DOHH2 (cell line): ENCODE results near the gene ZBTB48.

ENCODE experiments used
- H3F3A ChIP-seq: fragments of 200-600 bp; sonication (generic), shearing (Covaris generic); 2 replicates; pipeline ENCODE4 v1.6.0; 2016; ENCODE audit warnings: antibody characterized with exemption, mild to moderate bottlenecking; ENCODE audit not compliant: control insufficient read depth, insufficient read depth
- H3K27ac ChIP-seq: fragments of 200-600 bp; sonication (generic); 2 replicates; pipeline ENCODE4 v1.5.1; 2014; ENCODE audit warnings: low read depth, mild to moderate bottlenecking, low read length, moderate library complexity
- H3K27me3 ChIP-seq: fragments of 200-600 bp; sonication (generic); 2 replicates; pipeline ENCODE4 v1.6.1; 2014; ENCODE audit warnings: mild to moderate bottlenecking, low read length, mixed read lengths; ENCODE audit not compliant: control insufficient read depth
- H3K36me3 ChIP-seq: fragments of 200-600 bp; sonication (generic); 2 replicates; pipeline ENCODE4 v1.6.1; 2014; ENCODE audit warnings: mild to moderate bottlenecking, low read length, moderate library complexity, mixed read lengths; ENCODE audit not compliant: control insufficient read depth
- H3K4me1 ChIP-seq: fragments of 200-600 bp; sonication (generic); 2 replicates; pipeline ENCODE4 v1.6.1; 2014; ENCODE audit warnings: mild to moderate bottlenecking, low read length, mixed read lengths; ENCODE audit not compliant: control insufficient read depth
- H3K4me2 ChIP-seq: fragments of 200-600 bp; sonication (generic); 2 replicates; pipeline ENCODE4 v1.6.0; 2014; ENCODE audit warnings: mild to moderate bottlenecking, low read length, moderate library complexity
- H3K4me3 ChIP-seq: fragments of 200-600 bp; sonication (generic); 2 replicates; pipeline ENCODE4 v1.5.1; 2014; ENCODE audit warnings: mild to moderate bottlenecking, low read length, mixed read lengths
- H3K79me2 ChIP-seq: fragments of 200-600 bp; sonication (generic); 2 replicates; pipeline ENCODE4 v1.6.1; 2014; ENCODE audit warnings: mild to moderate bottlenecking, low read length, mixed read lengths; ENCODE audit not compliant: control insufficient read depth
- H3K9me2 ChIP-seq: fragments of 200-600 bp; sonication (generic); replicated peaks from 2 replicates; pipeline ENCODE4 v1.6.1; 2014; ENCODE audit warnings: mild to moderate bottlenecking, low read length, mixed read lengths; ENCODE audit not compliant: control insufficient read depth
- H3K9me3 ChIP-seq: fragments of 200-600 bp; sonication (generic); 2 replicates; pipeline ENCODE4 v1.6.1; 2014; ENCODE audit warnings: antibody characterized with exemption, low read length, mixed read lengths; ENCODE audit not compliant: control insufficient read depth, insufficient read depth
- H4K20me1 ChIP-seq: fragments of 200-600 bp; sonication (generic); 2 replicates; pipeline ENCODE4 v1.6.0; 2014; ENCODE audit warnings: low read depth, mild to moderate bottlenecking, antibody characterized with exemption, low read length, moderate library complexity; ENCODE audit not compliant: control insufficient read depth, insufficient read depth
- EZH2phosphoT487 ChIP-seq: fragments of 200-600 bp; sonication (generic); IDR thresholded peaks from 2 replicates; pipeline ENCODE4 v1.6.1; 2017; ENCODE audit warnings: borderline replicate concordance, mild to moderate bottlenecking, antibody characterized with exemption, low read length, moderate library complexity, mixed read lengths
- TF ChIP-seq, protein P1 (sequence below): fragments of 200-600 bp; sonication (generic); IDR thresholded peaks from one replicate; pipeline ENCODE4 v1.5.1; 2014; ENCODE audit warnings: antibody characterized with exemption, mild to moderate bottlenecking, low read depth, low read length; ENCODE audit not compliant: poor library complexity, severe bottlenecking

The ZBTB48 gene

DNA sequence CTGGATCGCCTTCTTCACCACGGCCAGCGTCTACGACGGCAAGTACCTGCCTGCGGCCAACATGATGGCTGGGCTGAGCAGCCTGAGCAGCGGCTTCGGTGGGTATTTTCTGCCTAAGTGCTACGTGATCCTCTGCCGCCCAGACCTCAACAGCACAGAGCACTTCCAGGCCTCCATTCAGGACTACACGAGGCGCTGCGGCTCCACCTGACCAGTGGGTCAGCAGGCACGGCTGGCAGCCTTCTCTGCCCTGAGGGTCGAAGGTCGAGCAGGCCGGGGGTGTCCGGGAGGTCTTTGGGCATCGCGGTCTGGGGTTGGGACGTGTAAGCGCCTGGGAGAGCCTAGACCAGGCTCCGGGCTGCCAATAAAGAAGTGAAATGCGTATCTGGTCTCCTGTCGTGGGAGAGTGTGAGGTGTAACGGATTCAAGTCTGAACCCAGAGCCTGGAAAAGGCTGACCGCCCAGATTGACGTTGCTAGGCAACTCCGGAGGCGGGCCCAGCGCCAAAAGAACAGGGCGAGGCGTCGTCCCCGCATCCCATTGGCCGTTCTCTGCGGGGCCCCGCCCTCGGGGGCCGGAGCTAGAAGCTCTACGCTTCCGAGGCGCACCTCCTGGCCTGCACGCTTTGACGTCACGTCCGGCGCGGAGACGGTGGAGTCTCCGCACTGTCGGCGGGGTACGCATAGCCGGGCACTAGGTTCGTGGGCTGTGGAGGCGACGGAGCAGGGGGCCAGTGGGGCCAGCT, at the start of gene ZBTB48:
Gene ZBTB48, plus strand, starts transcription at position 621 of the 745 bp plus-strand sequence. CDS start 616 bp downstream, outside the sequence.
- Histone ChIP-seq H3K4me3 (peak within 1 kb of the TSS; percentile 81), H3K36me3 (peaks cover 14% of the 10 kb centered on the region), H3K9me2 (no peaks in the 10 kb centered on the region), H3K79me2 (peaks cover 33% of the 10 kb centered on the region), H3K27me3 (no peaks in the 10 kb centered on the region), H4K20me1 (peaks cover 3% of the 10 kb centered on the region; the same call in 1 of the 2 replicates), H3K9me3 (no peaks in the 10 kb centered on the region), H3K27ac (peak within 1 kb of the TSS; percentile 46), H3F3A (no peaks in the 10 kb centered on the region), H3K4me2 (peak within 1 kb of the TSS; percentile 84), H3K4me1 (peaks cover 28% of the 10 kb centered on the region)
- TF ChIP-seq EZH2phosphoT487 = no peak
- TF ChIP-seq, protein P1, sequence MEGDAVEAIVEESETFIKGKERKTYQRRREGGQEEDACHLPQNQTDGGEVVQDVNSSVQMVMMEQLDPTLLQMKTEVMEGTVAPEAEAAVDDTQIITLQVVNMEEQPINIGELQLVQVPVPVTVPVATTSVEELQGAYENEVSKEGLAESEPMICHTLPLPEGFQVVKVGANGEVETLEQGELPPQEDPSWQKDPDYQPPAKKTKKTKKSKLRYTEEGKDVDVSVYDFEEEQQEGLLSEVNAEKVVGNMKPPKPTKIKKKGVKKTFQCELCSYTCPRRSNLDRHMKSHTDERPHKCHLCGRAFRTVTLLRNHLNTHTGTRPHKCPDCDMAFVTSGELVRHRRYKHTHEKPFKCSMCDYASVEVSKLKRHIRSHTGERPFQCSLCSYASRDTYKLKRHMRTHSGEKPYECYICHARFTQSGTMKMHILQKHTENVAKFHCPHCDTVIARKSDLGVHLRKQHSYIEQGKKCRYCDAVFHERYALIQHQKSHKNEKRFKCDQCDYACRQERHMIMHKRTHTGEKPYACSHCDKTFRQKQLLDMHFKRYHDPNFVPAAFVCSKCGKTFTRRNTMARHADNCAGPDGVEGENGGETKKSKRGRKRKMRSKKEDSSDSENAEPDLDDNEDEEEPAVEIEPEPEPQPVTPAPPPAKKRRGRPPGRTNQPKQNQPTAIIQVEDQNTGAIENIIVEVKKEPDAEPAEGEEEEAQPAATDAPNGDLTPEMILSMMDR = no peak

GRCh38 chr1:6530504-6531160, 49.2 kb upstream of the ZBTB48 start:
- Histone ChIP-seq H3F3A (no peaks in the 10 kb centered on the region), H3K27me3 (no peaks in the 10 kb centered on the region), H3K9me2 (no peaks in the 10 kb centered on the region), H3K4me2 (no peak overlapping the region), H3K9me3 (no peaks in the 10 kb centered on the region), H3K4me3 (no peak overlapping the region), H3K4me1 (no peaks in the 10 kb centered on the region), H3K27ac (no peak overlapping the region), H3K36me3 (peaks cover 75% of the 10 kb centered on the region), H4K20me1 (no peaks in the 10 kb centered on the region), H3K79me2 (peaks cover 5% of the 10 kb centered on the region; the same call in 1 of the 2 replicates)
- TF ChIP-seq, protein P1 = no peak
- TF ChIP-seq EZH2phosphoT487 = no peak

DNA sequence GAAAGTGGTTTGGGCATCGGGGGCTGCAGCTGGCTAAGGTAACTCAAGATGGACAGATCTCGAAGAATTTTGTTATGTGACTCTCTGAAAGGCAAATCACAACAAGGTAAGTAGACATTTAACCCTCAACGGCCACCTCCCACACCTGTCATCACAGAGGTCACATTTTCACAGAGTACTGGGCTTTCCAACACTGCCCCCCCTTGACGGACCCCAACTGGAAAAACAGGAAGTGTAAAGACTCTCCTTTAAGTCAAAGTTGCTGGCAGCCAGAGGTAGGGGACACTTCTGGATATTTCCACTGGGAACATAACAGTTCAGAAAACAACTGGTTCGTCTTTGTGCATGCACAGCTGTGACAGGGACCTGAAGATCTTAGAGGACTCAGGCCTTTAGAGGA, 47.8 kb upstream of the ZBTB48 start:
- Histone ChIP-seq H3F3A (no peaks in the 10 kb centered on the region), H3K27me3 (no peaks in the 10 kb centered on the region), H3K79me2 (peaks cover 8% of the 10 kb centered on the region), H3K9me3 (no peaks in the 10 kb centered on the region), H3K4me2 (no peak overlapping the region), H3K27ac (no peak overlapping the region), H3K9me2 (no peaks in the 10 kb centered on the region), H3K4me3 (no peak overlapping the region), H4K20me1 (no peaks in the 10 kb centered on the region), H3K36me3 (peaks cover 68% of the 10 kb centered on the region), H3K4me1 (no peaks in the 10 kb centered on the region)
- no peak for TF ChIP-seq EZH2phosphoT487
- TF ChIP-seq, protein P1 = no peak
